GM20000 (cell line): ENCODE data around the gene WDHD1.
"Not testable (repeated sequence)": the region's sequence is repeated elsewhere in the genome, so short reads cannot be mapped to it uniquely, and the experiment has no call there.

Source experiments
- DNase-seq: peaks from one replicate; pipeline ENCODE4 v3.0.0; 2012; ENCODE audit warnings: low spot score
- TF ChIP-seq, protein P1 (sequence below): IDR thresholded peaks from 2 replicates; pipeline ENCODE4 v1.5.1; 2012; ENCODE audit warnings: mild to moderate bottlenecking, control low read depth; ENCODE audit errors: extremely low read depth, missing control alignments

WDHD1 gene

DNA sequence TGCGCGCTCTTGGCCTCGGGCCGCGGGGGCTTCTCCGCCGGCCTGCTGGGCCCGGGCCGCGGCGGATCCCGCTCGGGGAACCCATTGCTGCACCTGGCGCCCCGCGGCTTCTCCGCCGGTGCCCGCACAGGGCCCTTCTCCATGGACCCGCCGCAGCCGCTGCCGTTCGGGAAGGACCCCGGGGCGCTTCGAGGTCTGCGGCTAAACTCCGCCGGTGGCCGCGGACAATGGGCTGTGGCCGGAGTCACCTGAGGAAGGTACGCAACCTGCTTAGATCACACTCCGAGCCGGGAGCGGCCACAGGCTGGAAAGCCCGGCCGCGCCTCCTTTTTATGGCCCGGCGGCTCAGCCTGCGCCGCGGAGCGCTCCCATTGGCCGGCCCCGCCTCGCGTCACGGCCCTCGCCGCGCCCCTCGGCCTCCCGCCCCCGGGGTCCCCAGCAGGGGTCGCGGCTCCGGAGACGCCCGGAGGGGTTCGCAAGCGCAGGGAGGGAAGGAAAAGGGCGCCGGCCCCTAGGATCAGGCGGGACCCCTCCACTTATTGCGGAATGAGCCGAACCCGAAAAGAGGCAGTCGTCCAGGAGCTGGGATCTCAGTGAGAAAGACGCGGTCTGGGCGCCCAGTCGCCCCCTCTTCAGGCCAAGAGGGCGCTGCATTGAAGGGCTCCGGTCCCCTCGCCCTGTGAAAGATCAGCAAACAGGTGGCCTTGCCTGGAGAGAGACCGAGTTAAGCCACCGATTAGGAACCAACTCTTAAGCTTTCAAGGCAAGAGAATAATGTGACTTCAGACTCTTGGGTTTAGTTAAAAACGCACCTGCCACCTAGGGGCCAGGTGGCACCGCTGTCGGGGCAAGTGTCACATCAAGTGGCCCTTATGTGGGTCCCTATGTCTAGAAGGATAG lies 124.1 kb downstream of the WDHD1 start, which contains the start of gene GCH1:
TSS of gene GCH1 (minus strand) at position 306 of the 900 bp plus-strand sequence. CDS start at position 143, 163 bp downstream.
- TF ChIP-seq, protein P1, sequence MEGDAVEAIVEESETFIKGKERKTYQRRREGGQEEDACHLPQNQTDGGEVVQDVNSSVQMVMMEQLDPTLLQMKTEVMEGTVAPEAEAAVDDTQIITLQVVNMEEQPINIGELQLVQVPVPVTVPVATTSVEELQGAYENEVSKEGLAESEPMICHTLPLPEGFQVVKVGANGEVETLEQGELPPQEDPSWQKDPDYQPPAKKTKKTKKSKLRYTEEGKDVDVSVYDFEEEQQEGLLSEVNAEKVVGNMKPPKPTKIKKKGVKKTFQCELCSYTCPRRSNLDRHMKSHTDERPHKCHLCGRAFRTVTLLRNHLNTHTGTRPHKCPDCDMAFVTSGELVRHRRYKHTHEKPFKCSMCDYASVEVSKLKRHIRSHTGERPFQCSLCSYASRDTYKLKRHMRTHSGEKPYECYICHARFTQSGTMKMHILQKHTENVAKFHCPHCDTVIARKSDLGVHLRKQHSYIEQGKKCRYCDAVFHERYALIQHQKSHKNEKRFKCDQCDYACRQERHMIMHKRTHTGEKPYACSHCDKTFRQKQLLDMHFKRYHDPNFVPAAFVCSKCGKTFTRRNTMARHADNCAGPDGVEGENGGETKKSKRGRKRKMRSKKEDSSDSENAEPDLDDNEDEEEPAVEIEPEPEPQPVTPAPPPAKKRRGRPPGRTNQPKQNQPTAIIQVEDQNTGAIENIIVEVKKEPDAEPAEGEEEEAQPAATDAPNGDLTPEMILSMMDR, result peak; percentile 55
- DNase-seq, result peak; percentile 91

DNA sequence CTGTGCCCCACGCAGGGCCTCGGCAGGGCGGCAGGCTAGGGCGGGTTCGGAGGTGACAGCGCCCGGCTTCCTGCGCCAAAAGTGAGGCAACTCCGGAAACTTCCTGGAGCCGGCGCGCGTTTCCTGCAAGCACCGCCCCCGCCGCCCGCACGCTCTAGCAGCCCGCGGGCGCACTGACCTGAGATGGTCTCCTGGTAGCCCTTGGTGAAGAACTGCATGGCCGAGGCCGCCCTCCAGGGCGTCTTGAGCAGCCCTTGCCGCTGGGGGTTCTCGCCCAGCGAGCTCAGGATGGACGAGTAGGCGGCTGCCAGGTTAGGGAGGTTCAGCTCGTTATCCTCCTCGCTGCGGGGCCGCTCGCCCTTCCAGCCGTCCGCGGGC lies 124.8 kb downstream of the WDHD1 start:
- TF ChIP-seq, protein P1, result no peak
- DNase-seq, result peak; percentile 72

DNA sequence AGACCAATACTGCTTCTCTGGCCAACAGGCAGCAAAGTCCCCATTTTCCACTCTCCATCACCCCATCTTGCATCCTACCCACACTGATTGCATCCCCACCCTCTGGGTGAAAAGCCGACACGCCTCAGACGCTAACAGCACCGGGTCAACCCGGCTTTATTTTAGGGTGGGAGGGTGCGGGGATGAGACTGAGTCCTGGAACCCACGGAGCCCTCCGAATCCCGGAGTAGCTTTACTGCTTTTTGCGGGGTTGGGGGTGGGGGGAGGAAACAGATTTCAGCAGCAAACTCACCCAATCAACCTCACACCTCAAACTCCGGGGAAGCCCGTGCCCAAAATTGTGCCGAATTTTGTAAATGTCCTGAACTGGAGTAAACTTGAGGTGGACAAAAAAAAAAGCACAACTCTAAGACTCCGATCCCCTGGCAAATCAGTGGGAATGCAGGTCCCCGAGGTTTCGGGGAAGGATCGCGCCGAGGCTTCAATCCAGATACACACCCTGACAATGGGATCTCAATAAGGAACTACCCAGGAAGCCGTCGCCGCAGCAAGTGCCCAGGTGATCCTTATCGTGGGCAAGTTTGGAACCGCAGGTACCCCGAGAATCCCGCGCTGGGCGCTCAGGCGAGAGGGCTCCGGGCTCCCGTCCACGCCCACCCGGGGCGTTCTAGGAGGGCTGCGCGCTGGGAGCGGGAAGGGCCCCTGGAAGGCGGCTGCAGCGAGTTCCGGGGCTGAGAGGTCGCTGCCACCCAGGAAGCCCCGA lies 125.3 kb downstream of the WDHD1 start:
- peak; percentile 15 for DNase-seq
- TF ChIP-seq, protein P1, result no peak

DNA sequence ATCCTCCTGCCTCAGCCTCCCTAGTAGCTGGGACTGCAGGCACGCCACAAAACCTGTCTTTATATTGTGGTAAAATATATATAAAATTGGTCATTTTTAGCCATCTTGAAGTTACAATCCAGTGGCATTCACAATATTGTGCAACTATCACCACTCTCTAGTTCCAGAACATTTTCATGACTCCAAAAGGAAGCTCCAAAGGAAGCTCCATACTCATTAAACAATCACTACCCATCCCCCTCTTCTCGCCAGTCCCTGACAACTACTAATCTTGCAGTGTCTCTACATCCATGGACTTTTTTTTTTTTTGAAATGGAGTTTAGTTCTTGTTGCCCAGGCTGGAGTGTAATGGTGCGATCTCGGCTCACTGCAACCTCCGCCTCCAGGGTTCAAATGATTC lies 127.3 kb downstream of the WDHD1 start:
- TF ChIP-seq, protein P1, result no peak

DNA sequence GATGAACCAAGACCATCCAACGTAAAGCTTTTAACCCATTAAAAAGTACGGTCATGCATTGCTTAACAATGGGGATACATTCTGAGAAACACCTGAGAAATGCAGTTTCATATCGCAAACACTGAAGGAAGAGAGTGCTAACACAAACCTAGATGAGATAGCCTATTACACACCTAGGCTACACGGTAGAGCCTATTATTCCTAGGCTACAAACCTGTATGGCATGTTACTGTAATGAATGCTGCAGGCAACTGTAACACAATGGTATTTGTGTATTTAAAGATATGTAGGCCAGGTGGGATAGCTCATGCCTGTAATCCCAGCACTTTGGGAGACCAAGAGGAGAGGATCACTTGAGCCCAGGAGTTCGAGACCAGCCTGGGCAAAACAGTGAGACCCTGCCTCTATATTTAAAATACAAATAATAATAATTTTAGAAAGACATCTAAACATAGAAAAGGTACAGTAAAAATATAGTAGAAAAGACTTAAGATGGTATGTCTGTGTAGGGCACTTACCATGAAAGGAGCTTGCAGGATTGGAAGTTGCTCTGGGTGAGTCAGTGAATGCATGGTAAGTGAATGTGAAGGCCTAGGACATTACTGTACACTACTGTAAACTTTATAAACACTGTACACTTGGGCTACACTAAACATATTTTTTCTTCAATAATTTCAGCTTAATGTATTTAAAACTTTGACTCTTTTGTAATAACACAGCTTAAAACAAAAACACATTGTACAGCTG lies 128.9 kb downstream of the WDHD1 start:
- DNase-seq, result not testable (repeated sequence)

More for the DNA sequence above, 127.3 kb downstream of the WDHD1 start:
- DNase-seq, result no peak

DNA sequence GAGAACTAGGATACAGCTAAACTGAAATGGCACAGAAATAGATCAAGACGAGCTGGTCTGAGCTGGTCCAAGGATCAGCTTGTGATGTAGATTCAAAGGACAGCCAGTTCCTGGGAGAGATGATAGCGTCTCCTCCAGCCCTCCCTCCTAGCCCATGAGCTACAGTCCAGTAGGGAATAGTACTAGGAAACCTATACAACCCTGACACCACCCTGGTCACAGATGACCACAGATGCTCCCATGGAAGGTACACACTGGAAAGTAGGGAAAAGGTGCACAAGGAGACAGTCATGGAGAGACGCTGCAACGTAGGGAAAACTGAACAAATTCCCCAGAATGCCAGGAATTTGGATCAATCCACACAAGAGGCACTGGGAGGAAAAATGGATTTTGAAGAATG lies 131.2 kb downstream of the WDHD1 start:
- no peak for DNase-seq
- TF ChIP-seq, protein P1, result no peak

DNA sequence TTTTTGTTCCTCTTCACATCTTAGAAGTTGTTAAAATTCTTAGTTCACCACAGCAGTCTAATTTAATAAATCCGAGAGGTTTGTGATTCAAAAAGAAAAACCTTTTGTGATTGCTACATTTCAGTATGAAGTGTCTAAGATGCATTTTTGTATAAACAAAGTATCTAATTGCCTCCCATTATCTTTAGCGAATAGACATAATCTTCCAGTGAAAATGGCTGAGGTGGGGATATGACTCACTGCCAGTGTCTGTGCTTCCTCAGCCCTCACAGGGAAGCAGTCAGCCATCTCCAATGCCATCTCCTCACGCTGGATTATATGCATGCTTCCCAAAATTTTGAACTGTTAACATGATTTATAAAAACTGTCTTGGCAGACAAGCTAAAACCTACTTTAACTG lies 131.9 kb downstream of the WDHD1 start:
- TF ChIP-seq, protein P1, result no peak
- no peak for DNase-seq
